Measurements from ENCODE around the gene SH3YL1. TPM values are rescaled to one million over a fixed set of nuclear protein-coding genes. Genes with fewer than 3 reads are reported as not detected.

SH3YL1 gene
- total and polyA plus RNA-seq, 2 experiments from 2014 or later, result 35.6 to 45.8 TPM

- peaks cover 7% of the 10 kb centered on the region for H4K20me1 ChIP-seq (replicated peaks; ENCODE audit: insufficient read depth)
- DNase-seq (ENCODE audit: low spot score), result no peak
Observed at GRCh38 chr2:282371-283263, 18.8 kb upstream of the SH3YL1 start.

More at GRCh38 chr2:282371-283263, 18.8 kb upstream of the SH3YL1 start:
- Mint-ChIP-seq H3K9me3 (no peaks in the 10 kb centered on the region; the same call in 2 of the 3 replicates), H3K27ac (no peak overlapping the region), H3K36me3 (ENCODE audit: low read depth) (peaks cover 38% of the 10 kb centered on the region), H3K4me1 (peaks cover 42% of the 10 kb centered on the region), H3K4me3 (no peak overlapping the region), H3K27me3 (ENCODE audit: insufficient read depth, low read depth, poor library complexity) (peaks cover 23% of the 10 kb centered on the region)
- H2AFZ ChIP-seq, result no peak overlapping the region
- peaks cover 17% of the 10 kb centered on the region for H3K79me2 ChIP-seq (replicated peaks; ENCODE audit: insufficient read depth)
- peaks cover 30% of the 10 kb centered on the region for H3K36me3 ChIP-seq (ENCODE audit: insufficient read depth)
- peaks cover 43% of the 10 kb centered on the region for H3K4me1 ChIP-seq (ENCODE audit: insufficient read depth)
- no peak overlapping the region for H3K27ac ChIP-seq (ENCODE audit: low read depth)
- no peak overlapping the region for H3K4me3 ChIP-seq
- no peaks in the 10 kb centered on the region for H3K9me2 ChIP-seq (ENCODE audit: insufficient read depth)
- TF ChIP-seq JUNB (IDR thresholded peaks at IDR 0.05; ENCODE audit: unreplicated experiment) (no peak), EZH2 (IDR thresholded peaks at IDR 0.05; ENCODE audit: low read depth, unreplicated experiment) (no peak), NANOG (IDR thresholded peaks at IDR 0.05; ENCODE audit: borderline replicate concordance) (no peak), ZNF331 (CRISPR knock-in tag; IDR thresholded peaks at IDR 0.05; ENCODE audit: low read depth) (no peak), CREB1 (CRISPR knock-in tag; IDR thresholded peaks at IDR 0.05; ENCODE audit: low read depth) (no peak), POLR2AphosphoS5 (IDR thresholded peaks at IDR 0.05; ENCODE audit: low read depth) (no peak), ZNF462 (CRISPR knock-in tag; IDR thresholded peaks at IDR 0.05) (no peak), EZH2phosphoT487 (IDR thresholded peaks at IDR 0.05; ENCODE audit: unreplicated experiment) (no peak)
- TF ChIP-seq, protein P1, sequence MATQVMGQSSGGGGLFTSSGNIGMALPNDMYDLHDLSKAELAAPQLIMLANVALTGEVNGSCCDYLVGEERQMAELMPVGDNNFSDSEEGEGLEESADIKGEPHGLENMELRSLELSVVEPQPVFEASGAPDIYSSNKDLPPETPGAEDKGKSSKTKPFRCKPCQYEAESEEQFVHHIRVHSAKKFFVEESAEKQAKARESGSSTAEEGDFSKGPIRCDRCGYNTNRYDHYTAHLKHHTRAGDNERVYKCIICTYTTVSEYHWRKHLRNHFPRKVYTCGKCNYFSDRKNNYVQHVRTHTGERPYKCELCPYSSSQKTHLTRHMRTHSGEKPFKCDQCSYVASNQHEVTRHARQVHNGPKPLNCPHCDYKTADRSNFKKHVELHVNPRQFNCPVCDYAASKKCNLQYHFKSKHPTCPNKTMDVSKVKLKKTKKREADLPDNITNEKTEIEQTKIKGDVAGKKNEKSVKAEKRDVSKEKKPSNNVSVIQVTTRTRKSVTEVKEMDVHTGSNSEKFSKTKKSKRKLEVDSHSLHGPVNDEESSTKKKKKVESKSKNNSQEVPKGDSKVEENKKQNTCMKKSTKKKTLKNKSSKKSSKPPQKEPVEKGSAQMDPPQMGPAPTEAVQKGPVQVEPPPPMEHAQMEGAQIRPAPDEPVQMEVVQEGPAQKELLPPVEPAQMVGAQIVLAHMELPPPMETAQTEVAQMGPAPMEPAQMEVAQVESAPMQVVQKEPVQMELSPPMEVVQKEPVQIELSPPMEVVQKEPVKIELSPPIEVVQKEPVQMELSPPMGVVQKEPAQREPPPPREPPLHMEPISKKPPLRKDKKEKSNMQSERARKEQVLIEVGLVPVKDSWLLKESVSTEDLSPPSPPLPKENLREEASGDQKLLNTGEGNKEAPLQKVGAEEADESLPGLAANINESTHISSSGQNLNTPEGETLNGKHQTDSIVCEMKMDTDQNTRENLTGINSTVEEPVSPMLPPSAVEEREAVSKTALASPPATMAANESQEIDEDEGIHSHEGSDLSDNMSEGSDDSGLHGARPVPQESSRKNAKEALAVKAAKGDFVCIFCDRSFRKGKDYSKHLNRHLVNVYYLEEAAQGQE (IDR thresholded peaks at IDR 0.05; ENCODE audit: unreplicated experiment), result no peak
- ATAC-seq, result no peak
- peaks cover 15% of the 10 kb centered on the region for H3F3A ChIP-seq (replicated peaks; ENCODE audit: low read depth)
- no peak overlapping the region for H3K4me2 ChIP-seq
- peaks cover 21% of the 10 kb centered on the region for H3K27me3 ChIP-seq (ENCODE audit: insufficient read depth)
